K562 treated with DMSO at 1 percent for 48 hours (cell line): ENCODE results near the gene GNG12. TPM values are rescaled to one million over a fixed set of nuclear protein-coding genes. Genes with fewer than 3 reads are reported as not detected.

ENCODE experiments used
- total RNA-seq: library from RNA; unstranded; fragments of 300-600 nt; gene quantifications from 2 replicates; pipeline ENCODE4 v1.2.3, GENCODE V29; 2022; ENCODE audit warnings: low replicate concordance; ENCODE audit errors: extremely low read depth

GNG12 gene
- not detected in 2 replicates for total RNA-seq

DNA sequence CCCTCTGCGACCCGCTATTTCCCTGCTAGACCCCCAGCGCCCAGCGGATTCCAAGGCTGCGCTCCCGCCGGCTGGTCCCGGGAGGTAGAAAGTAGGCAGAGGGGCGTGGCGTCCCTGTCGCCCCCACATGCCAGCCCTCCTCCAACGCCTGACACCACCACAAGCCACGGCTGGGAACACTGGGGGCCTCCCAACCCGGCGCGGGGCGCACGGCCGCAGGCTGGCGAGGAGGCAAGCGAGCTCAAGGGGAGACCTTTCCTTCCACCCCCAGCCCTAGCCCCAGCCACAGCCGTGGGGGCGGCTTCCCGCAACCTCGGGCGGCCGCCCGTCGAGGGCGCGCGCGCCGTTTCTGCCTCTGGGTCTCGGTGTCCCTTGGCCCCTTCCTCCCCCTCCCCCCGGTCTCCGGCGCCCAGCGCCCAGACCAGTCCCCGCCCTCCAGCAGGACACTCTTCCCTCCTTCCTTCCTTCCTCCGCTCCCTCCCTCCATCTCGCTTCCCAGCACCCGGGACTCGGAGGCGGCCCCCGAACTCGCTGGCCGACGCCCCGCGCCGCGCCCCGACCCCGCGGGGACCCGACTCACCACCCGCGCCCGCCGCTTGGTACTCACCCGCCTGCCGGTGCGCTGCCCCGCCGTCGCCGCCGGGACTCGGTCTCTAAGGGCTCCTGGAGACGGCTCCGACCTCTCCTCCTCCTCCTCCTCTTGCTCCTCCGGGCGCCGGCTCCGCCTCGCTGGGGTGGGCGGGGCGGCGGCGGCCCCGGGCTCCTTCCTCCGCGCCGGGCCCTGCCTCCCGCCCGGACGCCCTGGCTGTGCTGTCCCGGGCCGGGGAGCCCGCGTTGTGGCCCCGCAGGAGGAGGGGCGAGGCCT lies at the start of gene GNG12:
Gene GNG12 (minus strand): TSS at position 731 of the 865 bp plus-strand sequence. CDS start 125,781 bp downstream, outside the sequence.

DNA sequence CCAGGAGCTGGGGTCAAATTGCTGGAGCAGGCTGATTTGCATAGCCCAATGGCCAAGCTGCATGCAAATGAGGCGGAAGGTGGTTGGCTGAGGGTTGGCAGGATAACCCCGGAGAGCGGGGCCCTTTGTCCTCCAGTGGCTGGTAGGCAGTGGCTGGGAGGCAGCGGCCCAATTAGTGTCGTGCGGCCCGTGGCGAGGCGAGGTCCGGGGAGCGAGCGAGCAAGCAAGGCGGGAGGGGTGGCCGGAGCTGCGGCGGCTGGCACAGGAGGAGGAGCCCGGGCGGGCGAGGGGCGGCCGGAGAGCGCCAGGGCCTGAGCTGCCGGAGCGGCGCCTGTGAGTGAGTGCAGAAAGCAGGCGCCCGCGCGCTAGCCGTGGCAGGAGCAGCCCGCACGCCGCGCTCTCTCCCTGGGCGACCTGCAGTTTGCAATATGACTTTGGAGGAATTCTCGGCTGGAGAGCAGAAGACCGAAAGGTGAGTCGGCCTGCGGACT lies 148.2 kb downstream of the GNG12 start, which contains the start of gene GADD45A:
Gene GADD45A (plus strand): TSS at position 135 of the 491 bp plus-strand sequence. CDS start 294 bp downstream, at position 429.

Other genes starting within 250 kb of the GNG12 start
- gene GADD45A, start 148.3 kb downstream of the GNG12 start, total RNA-seq: 289 TPM in 1 of 2 replicates, not detected in the other
- not detected in 2 replicates for gene DIRAS3, start 217.2 kb upstream of the GNG12 start, total RNA-seq